Limb (tissue), 2 donors: ENCODE measurements around the gene ATRN.
"Not testable (repeated sequence)": the region's sequence is repeated elsewhere in the genome, so short reads cannot be mapped to it uniquely, and the experiment has no call there.

Experiments
- DNase-seq, 2 donors: peaks; one replicate each; pipeline ENCODE4 v3.0.0-alpha.2; 2016; ENCODE audit errors: extremely low spot score in 2 of 2

Gene ATRN

DNA sequence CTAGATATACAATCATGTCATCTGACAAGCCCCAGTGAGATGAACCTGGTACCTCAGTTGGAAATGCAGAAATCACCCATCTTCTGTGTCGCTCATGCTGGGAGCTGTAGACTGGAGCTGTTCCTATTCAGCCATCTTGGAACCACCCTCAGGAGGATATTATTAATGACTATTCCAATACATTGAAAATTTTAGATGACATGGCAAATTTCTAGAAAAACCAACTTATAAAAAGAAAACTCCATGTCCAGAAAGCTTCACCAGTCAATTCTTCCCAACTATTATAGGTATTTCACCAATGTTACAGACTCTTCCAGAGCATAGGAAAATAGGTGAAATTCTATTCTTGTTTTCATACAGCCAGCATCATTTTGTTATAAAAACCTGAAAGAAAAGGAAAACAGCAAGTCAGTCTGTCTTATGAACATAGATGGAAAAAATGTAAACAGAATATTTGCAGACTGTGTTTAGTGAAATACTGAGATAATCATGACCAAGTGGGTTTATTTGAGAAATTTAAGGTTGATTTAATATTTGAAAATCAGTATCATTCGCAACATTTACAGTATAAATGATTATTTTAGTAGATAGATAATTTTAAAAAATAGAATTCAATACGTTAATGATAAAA, 43.3 kb downstream of the ATRN start:
- no peak for DNase-seq

DNA sequence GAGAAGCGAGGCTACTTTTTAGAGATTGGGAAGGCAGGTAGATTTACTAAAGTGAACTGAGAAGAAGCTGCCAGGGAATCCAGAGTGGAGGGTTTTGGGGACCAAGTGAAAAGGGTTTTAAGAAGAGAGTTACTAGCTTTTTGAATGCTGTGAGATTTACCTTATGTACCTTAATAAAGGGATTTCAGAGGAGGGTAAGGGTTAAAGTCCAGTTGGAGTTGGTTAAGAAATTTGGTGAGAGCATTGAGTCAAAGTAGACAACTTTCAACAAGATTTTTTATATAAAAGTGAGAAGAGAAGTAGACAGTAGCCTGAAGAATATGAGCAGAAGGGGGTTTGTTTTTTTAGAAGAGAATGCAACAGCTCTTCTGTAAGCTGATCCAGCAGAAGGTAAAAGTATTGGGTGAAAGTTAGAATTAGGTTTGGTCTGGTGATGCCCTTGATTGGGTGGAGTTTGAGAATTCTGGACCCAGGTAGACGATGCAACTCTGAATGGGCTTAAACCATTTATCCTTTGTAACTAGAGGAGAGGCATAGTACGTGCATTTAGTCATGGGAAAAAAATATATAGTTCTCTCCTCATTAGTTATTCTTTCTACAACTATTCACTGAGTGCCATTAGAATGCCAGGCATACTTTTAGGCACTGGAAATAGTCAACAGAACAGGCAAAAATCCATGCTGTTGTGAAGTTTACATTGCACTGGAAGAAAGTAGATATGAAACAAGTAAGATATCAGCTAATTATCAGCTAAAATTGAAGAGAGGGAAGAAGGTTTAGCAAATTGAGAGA, 44.8 kb downstream of the ATRN start:
- no peak for DNase-seq

DNA sequence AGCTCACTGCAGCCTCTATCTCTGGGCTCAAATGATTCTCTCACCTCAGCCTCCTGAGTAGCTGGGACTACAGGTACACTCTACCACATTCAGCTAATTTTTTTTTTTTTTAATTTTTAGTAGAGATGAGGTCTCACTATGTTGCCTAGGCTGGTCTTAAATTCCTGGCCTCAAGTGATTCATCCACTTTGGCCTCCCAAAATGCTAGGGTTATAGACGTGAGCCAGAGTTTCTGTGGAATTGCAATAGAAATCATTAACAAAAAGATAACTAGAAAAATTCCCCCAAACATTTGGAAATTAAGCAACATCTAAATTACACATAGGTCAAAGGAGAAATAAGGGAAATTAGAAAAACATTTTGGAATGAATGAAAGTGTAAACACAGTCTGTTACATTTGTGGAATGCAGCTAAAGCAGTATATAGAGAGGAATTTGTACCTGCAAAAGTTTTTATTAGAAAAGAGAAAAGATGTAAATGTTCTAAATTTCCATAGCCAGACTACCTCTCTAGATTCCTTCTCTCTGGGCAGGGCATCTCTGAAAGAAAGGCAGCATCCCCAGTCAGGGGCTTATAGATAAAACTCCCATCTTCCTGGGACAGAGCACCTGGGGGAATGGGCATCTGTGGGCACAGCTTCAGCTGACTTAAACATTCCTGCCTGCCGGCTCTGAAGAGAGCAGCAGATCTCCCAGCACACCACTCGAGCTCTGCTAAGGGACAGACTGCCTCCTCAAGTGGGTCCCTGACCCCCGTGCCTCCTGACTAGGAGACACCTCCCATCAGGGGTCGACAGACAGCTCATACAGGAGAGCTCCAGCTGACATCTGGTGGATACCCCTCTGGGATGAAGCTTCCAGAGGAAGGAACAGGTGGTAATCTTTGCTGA, 51.3 kb downstream of the ATRN start:
- DNase-seq: no peak

DNA sequence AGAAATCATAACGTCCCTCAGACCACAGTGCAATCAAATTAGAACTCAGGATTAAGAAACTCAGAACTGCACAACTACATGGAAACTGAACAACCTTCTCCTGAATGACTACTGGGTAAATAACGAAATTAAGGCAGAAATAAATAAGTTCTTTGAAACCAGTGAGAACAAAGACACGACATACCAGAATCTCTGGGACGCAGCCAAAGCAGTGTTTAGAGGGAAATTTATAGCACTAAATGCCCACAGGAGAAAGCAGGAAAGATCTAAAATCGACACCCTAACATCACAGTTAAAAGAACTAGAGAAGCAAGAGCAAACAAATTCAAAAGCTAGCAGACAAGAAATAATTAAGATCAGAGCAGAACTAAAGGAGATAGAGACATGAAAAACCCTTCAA, 53.9 kb downstream of the ATRN start:
- not testable (repeated sequence) for DNase-seq

DNA sequence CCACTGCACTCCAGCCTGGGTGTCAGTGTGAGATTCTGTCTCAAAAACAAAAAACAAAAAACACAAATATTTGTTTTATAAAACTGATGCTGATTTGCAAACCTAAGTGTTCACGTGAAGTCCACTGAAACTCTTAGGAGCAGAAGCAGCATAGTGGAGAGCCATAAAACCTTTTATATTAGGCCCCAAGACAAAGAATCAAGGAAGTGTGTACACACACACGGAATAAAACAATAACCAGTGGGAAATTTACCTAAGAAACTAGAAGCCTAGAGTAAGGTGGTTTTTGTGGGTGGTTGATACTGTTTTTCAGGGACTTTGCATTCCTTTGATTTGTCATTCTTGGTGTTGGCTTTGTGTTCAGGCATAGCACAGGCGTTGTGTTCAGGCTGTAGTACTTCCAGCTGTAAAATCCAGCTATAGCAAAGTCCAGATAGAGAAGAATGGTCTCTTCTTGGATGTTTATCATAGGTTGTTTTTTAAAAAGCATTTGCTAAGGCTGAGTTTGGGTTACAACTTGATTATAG, 61.3 kb downstream of the ATRN start:
- DNase-seq: no peak

DNA sequence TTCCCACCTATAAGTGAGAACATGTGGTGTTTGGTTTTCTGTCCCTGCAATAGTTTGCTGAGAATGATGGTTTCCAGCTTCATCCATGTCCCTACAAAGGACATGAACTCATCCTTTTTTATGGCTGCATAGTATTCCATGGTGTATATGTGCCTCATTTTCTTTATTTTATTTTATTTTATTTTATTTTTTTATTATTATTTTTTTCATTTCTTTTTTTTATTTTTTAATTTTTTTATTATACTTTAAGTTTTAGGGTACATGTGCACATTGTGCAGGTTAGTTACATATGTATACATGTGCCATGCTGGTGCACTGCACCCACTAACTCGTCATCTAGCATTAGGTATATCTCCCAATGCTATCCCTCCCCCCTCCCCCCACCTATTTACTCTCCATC, 66.9 kb downstream of the ATRN start:
- not testable (repeated sequence) for DNase-seq

DNA sequence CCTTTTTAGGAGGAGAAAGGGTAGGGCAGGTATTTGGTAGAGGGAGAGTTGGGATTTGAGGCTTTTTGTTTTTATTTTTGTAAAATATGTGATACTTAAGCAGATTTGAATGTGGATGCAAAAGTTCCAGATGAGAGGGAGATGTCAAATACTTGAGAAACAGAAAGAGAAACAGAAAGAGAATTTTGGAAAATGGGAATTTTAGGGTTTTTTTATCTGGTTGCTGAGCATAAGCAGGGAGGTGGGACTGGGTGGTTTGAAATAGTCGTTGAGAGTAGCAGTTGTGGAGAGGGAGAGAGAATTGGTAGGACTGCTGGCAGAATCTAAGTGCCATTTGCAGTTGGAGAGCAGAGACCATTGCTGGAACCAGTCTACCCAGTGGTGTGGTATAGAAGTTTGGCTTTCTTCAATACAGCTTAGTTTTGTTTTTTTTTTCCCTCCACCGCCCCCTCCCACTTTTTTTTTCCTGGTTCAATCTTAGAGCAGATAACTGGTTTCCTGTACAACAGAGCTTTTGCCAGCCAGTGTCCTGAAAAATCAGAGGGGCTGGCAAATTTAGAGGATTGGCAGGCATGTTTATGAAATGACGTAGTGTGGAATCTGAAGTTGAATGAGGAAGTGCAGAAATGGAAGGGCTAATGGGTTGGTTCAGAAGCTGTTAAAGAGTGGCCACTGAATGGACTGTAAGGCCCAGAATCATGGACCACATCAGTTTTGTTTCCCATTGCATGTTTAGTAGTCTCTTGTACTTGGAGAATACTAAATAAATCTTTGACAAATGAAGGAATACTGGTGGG, 68.7 kb downstream of the ATRN start:
- DNase-seq: no peak

DNA sequence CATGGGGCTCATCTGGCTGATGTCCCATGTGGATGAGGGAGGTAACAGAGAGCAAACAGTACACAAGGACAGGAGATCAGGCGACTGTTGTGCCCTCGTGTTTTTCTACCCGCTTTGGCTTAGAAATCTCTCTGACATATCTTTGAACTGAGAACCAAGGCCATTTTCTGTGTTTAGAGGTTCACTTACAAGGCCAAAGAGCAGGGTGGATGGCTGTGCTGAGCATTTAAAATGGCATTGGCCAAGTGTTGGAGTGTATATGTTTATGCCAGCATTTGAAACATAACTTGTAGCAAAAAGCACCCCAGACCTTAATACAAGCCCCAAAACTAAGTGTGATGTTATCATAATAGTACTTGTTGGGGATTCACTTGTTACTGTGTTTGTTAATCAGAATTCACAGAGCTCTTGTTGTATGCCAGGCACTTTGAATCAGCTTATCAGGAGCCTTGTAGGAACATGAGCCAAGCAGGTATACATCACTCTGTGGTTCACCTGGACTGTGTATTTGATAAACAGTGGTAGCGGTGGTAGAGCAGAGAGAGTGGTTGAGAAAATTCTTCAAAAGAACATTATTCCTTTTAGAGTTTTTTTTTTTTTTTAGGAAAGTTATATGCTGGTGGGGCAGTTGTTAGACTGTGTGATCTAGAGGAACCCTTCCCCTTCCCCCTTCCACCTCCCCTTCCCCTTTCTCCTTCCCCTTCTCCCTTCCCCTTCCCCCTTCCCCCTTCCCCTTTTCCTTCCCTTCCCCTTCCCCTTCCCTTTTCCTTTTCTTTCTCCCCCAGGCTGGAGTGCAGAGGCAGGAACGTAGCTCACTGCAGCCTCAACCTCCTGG, 71.3 kb downstream of the ATRN start:
- DNase-seq: no peak

DNA sequence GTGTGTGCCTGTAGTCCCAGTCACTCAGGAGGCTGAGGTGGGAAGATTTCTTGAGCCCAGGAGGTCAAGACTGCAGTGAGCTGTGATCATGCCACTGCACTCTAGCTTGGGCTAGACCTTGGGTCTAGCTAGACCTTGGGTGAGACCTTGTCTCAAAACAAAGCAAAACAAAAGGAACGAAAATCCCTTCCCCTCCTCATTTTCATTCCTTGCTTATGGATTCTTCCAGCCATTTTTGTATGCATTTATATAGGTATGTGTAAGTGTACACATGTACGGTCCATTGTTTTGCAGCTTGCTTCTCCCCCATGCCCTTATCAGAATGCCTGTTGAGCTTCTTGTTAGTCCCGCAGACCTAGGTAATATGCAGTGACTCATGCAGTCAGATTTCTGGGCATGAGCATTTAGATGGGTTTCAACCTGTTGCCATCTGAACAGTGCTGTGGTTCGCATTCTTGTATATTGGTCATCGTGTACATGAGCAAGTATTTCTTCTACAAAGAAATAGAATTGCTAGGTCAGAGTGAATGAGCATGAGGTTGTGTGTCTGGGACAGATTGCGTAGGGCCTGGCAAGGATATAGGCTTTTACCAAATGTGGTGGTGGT, 73.2 kb downstream of the ATRN start:
- DNase-seq: no peak

DNA sequence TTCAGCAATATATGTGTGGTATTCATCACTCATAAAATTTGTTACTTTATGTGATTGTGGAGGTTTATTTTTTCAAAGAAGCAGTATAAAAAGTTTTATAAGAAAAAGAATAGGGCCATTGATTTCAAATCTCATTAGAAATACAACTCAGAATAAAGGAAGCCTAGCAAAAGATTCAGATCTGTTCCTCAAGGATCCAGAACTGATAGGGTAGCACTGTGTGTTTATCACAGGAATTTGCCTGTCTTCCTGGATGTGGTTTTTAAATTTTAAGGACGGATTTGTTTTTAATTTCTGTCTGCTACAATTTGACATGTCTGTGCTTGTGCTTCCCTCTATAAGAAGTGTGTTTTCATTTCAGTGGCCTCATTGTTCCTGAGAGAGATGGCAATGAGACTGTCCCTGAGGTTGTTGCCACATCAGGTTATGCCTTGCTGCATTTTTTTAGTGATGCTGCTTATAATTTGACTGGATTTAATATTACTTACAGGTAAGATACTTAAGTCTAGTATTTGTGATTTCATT, 74.6 kb downstream of the ATRN start:
- no peak for DNase-seq

DNA sequence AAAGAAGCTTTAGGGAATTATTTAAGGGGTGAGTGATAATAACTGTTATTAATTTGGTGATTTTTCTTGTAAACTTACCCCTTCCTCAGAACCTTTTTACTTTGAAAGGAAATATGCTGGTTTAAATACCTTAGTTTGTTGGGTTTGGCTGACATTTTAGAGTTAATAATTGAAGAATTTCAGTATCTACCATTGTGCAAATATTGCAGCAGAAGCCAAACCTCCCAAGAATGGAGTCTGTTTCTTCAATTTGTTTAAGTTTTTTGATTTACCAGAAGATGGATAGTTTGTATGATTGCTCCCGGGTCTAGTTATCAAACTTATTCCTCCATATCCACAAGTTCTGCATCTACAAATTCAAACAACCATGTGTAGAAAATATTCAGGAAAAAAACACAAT, 77.1 kb downstream of the ATRN start:
- DNase-seq: no peak

DNA sequence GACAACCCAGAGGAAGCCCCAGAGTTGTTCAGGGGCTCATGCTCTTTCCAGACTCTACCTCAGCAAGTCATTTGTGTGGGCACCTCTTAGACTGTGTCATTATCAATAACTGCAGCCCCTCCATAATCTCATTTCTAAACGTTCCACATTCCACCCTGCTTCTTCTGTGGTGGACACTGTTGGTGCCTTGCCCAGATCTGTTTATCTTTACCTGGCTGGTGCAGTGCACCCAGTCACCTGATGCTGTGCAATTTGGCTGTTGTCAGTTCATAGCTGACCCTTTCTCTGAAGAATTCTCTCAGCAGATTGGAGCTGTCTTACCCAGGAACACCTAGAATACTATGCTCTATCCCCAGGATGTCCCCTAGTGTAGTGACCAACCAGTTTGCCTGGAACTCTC, 80.0 kb downstream of the ATRN start:
- no peak for DNase-seq

DNA sequence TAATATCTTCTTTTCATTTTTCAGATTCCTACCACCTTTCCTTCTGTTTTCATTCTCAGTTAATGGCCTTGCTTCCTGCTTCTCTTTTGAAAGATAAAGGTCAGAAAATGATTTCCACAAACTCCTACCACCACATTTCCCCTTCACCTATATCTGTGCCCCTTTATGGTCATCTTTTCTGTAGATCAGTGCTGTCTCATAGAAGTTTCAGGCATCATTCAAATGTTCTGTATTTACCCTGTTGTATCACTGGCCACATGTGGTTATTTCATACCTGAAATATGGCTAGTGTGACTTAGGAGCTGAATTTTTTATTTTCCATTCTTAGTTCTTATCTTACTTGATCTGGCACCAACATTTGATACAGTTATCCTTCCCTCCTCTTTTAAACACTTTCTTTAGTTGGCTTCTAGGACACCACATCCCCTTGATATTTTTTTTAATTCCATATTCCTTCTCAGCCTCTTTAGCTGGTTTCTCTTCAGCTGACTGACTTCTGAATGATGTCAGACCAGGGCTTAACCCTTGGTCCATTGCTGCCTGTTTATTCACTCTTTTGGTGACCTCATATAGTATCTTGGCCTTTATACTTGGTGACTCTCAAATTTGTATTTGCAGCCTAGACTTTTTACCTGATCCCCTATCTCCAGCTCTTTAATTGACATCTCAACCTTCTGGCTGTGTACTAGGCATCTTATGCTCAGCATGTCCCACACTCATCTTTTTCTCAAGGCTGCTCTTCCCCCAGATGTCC, 81.0 kb downstream of the ATRN start:
- DNase-seq: no peak

DNA sequence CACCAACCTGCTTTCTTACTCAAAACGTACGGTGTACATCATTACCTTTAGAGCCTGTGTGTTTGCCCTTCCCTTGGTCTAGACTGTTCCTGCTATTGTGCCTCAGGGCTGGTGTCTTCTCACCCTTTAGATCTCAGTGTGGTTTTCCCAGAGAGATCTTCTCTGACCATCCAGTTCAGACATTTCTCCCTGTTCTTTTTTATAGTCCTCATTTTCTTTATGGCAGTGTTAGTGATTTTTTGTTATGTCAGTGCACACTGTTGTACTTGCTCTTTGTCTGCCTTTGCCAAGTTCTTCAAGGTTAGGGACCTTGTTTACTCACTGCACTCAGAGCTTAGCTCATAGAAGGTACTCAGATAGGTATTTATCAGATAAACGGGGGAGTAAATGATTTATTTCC, 82.8 kb downstream of the ATRN start:
- no peak for DNase-seq

DNA sequence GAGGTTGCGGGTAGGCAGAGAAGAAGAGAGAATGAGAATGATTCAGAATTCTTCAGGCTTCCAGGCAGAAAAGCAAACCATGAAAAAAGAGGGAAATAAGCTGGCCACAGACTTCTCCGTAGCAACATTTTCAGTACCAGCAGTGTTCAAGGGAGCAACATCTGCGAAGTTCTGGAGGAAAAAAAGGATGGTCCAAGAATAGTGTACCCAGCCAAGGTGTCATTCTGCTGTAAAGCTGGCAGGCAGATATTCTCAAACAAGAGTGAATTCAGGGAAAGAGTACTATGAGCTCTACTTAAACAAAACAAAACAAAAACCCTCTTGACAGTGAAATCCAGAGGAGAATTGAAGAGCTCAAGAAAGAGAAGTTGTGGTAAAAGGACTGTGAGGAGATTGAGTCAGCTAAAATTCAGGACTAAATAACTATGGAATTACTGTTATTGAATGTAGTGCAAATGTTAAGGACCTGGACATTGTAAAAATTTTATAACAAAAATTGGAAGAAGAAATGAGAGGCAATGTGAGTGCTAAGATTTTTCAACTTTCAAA, 86.5 kb downstream of the ATRN start:
- no peak for DNase-seq

DNA sequence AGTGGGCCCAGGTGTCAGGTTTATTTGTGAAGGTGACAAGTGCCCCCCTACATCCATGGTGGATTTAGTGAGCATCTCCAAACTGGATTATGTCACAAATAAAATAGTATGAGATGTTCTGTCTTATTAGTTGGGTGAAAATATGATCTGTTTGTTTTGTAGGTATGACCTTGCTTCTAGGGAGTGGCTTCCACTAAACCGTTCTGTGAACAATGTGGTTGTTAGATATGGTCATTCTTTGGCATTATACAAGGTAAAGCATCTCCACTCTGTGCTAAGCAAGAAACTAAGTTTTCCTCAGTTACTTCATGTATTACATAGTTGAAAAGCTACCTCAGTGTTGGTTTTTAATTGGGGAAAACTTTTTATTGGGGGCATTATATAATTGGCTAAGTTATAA, 88.4 kb downstream of the ATRN start:
- no peak for DNase-seq

DNA sequence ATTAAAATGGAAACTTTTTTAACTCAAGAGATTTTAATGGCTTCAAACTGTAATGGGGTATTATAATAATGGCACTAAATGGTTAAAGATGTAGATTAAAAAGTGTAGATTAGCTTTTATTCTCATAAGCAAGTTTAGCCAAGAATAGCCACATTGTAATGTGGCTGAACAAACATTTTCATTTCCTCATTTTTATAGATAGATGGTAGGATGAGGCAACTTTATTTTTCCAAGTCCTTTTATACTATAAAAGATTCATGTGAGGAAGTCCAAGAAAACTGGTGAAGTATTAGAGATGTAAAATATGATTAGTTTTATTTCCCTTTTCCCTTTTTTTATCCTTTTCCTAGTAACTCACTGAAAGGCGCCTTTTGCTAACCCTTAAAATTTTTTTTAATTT, 88.8 kb downstream of the ATRN start:
- DNase-seq: no peak

DNA sequence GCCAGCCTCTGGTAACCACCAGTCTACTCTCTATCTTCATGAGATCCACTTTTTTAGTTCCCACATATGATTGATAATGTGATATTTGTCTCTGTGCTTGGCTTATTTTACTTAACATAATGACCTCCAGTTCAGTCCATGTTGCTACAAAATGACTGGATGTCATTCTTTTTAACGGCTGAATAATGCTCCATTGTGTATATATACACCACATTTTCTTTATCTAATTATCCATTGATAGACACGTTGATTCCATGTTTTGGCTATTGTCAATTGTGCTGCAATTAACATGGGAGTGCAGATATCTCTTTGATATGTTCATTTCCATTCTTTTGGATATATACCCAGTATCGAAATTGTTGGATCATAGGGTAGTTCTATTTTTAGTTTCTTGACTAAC, 89.3 kb downstream of the ATRN start:
- DNase-seq: no peak

DNA sequence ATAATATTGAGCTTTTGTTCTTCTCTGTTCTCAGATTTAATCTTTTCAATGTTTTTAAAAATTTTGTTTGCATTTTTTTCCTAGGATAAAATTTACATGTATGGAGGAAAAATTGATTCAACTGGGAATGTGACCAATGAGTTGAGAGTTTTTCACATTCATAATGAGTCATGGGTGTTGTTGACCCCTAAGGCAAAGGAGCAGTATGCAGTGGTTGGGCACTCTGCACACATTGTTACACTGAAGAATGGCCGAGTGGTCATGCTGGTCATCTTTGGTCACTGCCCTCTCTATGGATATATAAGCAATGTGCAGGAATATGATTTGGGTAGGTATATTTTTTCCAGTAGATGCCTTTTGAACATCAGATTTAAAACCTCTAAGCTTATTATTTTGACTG, 89.8 kb downstream of the ATRN start:
- no peak for DNase-seq
